AG10803 (cell line): ENCODE results near the gene ZRANB1.

ENCODE experiments used
- DNase-seq: peaks from one replicate; pipeline ENCODE4 v3.0.0; 2010; ENCODE audit warnings: low read depth
- H3K4me3 ChIP-seq: 2 replicates; pipeline ENCODE4 v1.5.1; 2011; ENCODE audit warnings: mild to moderate bottlenecking, low read length, control low read depth
- TF ChIP-seq, protein P1 (sequence below): conservative IDR thresholded peaks from 2 replicates; pipeline ENCODE4 v1.5.1; 2011; ENCODE audit warnings: mild to moderate bottlenecking, low read length, control low read depth, inconsistent platforms

ZRANB1 gene

DNA sequence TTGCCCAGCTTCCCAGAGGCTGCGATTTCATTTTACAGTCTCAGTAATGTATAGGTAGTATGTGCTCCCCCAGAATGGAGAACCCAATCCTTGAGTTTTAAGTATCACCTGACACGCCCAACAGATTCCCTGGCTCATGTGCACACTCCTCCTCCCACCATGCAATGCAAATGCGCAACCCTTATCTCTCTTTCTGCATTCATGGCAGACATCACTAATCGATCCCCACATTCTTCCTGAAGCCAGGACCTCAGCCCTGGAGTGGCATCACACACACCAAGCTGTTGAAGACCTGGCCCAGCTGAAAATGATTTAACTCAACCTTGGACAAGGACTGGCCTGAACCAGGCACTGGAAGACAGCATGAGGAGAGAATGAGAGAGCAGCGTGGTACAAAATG, 68.4 kb downstream of the ZRANB1 start:
- H3K4me3 ChIP-seq = no peak overlapping the region
- TF ChIP-seq, protein P1, sequence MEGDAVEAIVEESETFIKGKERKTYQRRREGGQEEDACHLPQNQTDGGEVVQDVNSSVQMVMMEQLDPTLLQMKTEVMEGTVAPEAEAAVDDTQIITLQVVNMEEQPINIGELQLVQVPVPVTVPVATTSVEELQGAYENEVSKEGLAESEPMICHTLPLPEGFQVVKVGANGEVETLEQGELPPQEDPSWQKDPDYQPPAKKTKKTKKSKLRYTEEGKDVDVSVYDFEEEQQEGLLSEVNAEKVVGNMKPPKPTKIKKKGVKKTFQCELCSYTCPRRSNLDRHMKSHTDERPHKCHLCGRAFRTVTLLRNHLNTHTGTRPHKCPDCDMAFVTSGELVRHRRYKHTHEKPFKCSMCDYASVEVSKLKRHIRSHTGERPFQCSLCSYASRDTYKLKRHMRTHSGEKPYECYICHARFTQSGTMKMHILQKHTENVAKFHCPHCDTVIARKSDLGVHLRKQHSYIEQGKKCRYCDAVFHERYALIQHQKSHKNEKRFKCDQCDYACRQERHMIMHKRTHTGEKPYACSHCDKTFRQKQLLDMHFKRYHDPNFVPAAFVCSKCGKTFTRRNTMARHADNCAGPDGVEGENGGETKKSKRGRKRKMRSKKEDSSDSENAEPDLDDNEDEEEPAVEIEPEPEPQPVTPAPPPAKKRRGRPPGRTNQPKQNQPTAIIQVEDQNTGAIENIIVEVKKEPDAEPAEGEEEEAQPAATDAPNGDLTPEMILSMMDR = no peak
- DNase-seq = no peak

DNA sequence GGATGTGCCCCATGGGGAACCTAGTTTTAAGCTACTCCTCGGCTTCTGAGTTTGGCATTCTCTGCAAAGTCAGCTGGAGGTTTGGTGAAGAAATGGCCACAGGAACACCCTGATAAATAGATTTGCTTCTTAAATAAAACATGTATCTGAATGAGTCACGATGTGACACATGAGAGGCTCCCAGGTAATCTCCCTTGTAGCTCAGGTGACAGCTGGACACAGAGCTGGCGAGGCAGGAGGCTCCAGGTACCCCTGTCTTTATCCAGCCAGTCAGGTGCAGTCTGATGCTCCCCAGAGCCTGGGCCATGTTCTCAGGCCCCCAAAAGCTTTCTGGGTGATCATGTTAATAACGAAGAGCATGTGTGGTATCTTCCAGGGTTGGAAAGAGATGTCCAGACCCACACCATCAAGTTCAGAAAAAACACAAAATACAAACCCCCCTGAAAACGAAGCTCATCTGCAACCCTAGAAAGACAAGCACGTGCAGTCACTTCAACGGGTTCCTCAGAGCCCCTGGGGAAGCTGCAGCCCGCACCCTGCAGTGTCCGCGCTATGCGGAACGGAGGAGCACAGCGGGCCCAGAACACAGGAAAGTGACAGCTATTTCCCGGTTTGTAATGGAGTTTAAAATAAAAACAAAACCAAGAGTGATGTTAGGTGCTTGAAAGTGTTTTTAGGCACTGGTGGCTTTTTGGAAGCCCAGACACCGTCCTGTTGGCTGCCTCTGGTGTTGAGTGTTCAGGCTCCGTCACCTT, 69.4 kb downstream of the ZRANB1 start:
- TF ChIP-seq, protein P1 = no peak
- DNase-seq = no peak
- H3K4me3 ChIP-seq = no peak overlapping the region

DNA sequence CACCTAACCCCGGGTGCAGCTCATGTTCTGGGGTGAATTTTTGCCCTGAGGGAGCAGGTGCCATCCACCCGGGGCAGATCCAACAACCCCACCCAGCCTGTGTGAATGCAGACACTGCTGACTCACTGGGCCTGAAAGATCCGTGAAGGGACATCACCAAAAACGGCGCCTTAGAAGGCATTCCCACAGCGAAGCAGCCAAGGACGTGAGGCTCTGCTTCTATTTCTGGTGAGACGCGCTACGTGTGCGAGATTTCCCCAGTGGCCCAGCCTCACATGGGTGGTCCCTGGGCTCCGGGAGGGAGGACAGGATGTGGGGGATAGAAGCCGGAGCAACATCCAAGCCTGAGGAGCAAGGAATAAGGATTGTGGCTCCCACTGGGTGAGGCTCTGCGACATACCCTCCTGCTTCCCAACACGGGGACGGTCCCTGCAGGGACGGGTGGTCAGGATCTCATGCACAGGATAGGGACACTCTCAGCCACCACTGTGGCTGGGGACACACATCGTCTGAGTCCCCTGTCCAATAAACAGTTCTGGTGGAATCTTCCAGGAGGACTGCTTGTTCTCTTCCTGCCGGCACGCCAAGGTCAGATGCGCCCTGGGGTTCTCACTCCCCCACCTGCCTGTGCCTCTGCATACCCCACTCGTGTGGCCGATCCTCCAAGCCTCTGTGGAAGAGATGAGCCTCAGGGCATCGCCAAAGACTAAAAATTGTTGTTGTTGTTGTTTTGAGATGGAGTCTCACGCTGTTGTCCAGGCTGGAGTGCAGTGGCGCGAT, 70.2 kb downstream of the ZRANB1 start:
- no peak for DNase-seq
- TF ChIP-seq, protein P1 = no peak
- no peak overlapping the region for H3K4me3 ChIP-seq

DNA sequence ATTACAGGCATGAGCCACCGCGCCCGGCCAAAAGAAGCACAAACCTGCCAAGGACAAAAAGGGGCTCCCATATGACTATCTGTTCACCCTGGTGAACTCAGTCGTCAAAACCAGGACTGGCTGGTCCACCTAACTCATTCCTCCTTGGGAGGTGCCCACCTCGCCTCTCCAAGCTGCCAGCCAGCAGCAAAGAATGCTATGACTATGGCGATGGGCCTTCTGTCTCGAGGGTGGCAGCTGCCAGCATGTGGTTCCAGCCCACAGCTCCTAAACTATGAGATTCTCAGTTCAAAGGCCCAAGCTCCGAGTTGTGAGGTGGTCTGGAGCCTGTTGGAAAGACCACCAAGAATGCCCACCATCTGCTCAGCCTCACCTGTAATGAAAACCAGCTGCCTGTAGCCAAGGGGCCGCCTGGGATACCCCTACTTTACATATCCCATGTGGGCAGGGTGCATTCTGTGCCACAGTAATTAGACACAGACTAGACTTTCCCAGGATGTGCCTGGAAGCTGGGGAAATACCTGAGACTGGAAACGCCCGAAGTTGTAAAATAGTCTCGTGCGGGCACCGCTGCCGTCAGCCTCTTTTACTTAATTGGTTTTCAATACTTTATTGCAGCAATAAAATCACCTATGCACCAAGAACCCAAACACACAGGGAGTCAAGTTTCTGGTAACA, 71.1 kb downstream of the ZRANB1 start:
- no peak overlapping the region for H3K4me3 ChIP-seq
- TF ChIP-seq, protein P1 = no peak
- DNase-seq = no peak

DNA sequence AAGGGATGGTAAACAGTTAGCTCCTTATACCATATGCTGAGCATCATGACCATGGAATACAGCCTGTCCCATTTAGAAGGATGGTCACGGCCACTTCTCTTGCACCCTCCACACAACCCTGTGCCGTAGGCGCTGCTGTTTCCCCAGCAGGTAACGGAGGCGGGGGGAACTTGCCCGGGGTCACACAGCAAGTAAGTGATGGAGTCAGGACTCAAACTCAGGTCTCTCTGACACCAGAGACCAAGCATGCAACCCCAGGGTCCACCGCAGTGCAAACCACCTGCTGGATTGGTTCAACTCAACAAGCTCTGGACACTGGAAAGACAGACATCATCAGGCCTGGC, 71.6 kb downstream of the ZRANB1 start:
- no peak overlapping the region for H3K4me3 ChIP-seq
- no peak for DNase-seq
- TF ChIP-seq, protein P1 = no peak

DNA sequence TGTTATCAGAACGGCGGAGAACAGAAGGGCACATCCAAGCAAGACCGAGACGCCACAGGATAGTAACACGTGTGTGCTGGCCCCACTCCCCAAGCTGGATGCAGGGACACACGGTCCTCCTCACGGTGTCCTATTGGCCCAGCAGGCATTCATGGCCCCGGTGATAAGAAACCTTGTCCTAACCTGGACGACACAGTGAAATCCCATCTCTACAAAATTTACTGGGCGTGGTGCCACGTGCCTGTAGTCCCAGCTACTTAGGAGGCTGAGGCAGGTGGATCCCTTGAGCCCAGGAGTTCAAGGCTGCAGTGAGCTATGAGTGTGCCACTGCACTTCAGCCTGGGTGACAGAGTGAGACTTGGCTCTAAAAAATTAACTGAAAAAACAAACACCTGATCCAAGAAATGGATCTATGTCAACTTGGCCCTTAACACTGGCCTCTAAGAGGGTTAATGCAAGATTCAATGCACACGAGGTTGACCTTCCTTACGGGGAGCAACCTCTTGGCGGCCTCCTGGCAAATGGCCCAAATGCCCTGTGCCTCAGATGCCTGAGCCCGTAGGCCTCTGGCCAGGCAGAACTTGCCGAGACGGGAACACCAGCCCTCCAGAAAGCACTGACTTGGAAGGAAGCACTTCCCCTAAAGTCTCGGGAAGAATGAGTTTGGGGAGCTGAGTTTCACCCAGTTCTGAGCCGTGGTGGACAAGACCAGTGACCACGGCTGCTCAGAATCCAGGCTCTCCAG, 72.3 kb downstream of the ZRANB1 start:
- no peak for DNase-seq
- TF ChIP-seq, protein P1 = no peak
- H3K4me3 ChIP-seq = no peak overlapping the region
